IPS-18c (cell line): ENCODE measurements around the gene CAPN10.

Experiments
- H3K4me3 ChIP-seq: 2 replicates; pipeline ENCODE4 v1.7.0; 2013; ENCODE audit warnings: low read depth, mild to moderate bottlenecking, low read length, moderate library complexity; ENCODE audit not compliant: insufficient read depth
- H3K9me3 ChIP-seq: one replicate; pipeline ENCODE4 v1.6.1; 2013; ENCODE audit warnings: mild to moderate bottlenecking, low read length, moderate library complexity; ENCODE audit not compliant: control insufficient read depth, insufficient read depth

The CAPN10 gene

GRCh38 chr2:240593703-240594451, 7.3 kb downstream of the CAPN10 start:
- peaks cover 2% of the 10 kb centered on the region for H3K9me3 ChIP-seq
- H3K4me3 ChIP-seq, result no peak overlapping the region

GRCh38 chr2:240594511-240595380, 8.2 kb downstream of the CAPN10 start:
- no peak overlapping the region for H3K4me3 ChIP-seq
- peaks cover 2% of the 10 kb centered on the region for H3K9me3 ChIP-seq

- no peak overlapping the region for H3K4me3 ChIP-seq
- peaks cover 2% of the 10 kb centered on the region for H3K9me3 ChIP-seq
Observed at GRCh38 chr2:240595381-240596079, 9.0 kb downstream of the CAPN10 start.

- H3K4me3 ChIP-seq, result no peak overlapping the region
Observed at GRCh38 chr2:240596080-240596460, 9.5 kb downstream of the CAPN10 start.

GRCh38 chr2:240596491-240596931, 10.0 kb downstream of the CAPN10 start:
- Histone ChIP-seq H3K4me3 (no peak overlapping the region), H3K9me3 (peaks cover 2% of the 10 kb centered on the region)

More at GRCh38 chr2:240596080-240596460, 9.5 kb downstream of the CAPN10 start:
- H3K9me3 ChIP-seq, result peaks cover 2% of the 10 kb centered on the region

GRCh38 chr2:240597054-240597418, 10.5 kb downstream of the CAPN10 start:
- no peak overlapping the region for H3K4me3 ChIP-seq
- peaks cover 2% of the 10 kb centered on the region for H3K9me3 ChIP-seq

- Histone ChIP-seq H3K9me3 (peaks cover 2% of the 10 kb centered on the region), H3K4me3 (no peak overlapping the region)
Observed at GRCh38 chr2:240597419-240598181, 11.1 kb downstream of the CAPN10 start.

- Histone ChIP-seq H3K9me3 (no peaks in the 10 kb centered on the region), H3K4me3 (no peak overlapping the region)
Observed at GRCh38 chr2:240598311-240598911, 11.9 kb downstream of the CAPN10 start.

GRCh38 chr2:240599141-240599583, 12.6 kb downstream of the CAPN10 start:
- Histone ChIP-seq H3K4me3 (no peak overlapping the region), H3K9me3 (no peaks in the 10 kb centered on the region)

- Histone ChIP-seq H3K4me3 (no peak overlapping the region), H3K9me3 (no peaks in the 10 kb centered on the region)
Observed at GRCh38 chr2:240600451-240600961, 14.0 kb downstream of the CAPN10 start.

- Histone ChIP-seq H3K9me3 (no peaks in the 10 kb centered on the region), H3K4me3 (no peak overlapping the region)
Observed at GRCh38 chr2:240601061-240601830, 14.7 kb downstream of the CAPN10 start.

- Histone ChIP-seq H3K9me3 (no peaks in the 10 kb centered on the region), H3K4me3 (no peak overlapping the region)
Observed at GRCh38 chr2:240601831-240602160, 15.3 kb downstream of the CAPN10 start.

- no peaks in the 10 kb centered on the region for H3K9me3 ChIP-seq
Observed at GRCh38 chr2:240602266-240603050, 15.9 kb downstream of the CAPN10 start.

GRCh38 chr2:240603081-240603835, 16.7 kb downstream of the CAPN10 start:
- H3K9me3 ChIP-seq, result no peaks in the 10 kb centered on the region
- H3K4me3 ChIP-seq, result no peak overlapping the region

More at GRCh38 chr2:240602266-240603050, 15.9 kb downstream of the CAPN10 start:
- H3K4me3 ChIP-seq, result no peak overlapping the region

- no peaks in the 10 kb centered on the region for H3K9me3 ChIP-seq
- no peak overlapping the region for H3K4me3 ChIP-seq
Observed at GRCh38 chr2:240603846-240604245, 17.3 kb downstream of the CAPN10 start.
